GM13977 (cell line): Measurements from ENCODE around the gene OR5D18.

Experiments
- DNase-seq: peaks from one replicate; pipeline ENCODE4 v3.0.0; 2012; ENCODE audit warnings: low spot score
- CTCF ChIP-seq: IDR thresholded peaks from 2 replicates; pipeline ENCODE4 v1.5.1; 2012; ENCODE audit warnings: mild to moderate bottlenecking, control low read depth; ENCODE audit not compliant: insufficient read depth; ENCODE audit errors: extremely low read depth, missing control alignments
- in situ Hi-C: fragments of 300-500 bp; cut with MboI; formaldehyde crosslinking; loops from one replicate; pipeline ENCODE4 v1.12.0; 2022; ENCODE audit warnings: low sequenced_read_pairs, low pct_unique_long_range_greater_than_20kb, mixed read lengths, inconsistent platforms; ENCODE audit not compliant: unreplicated experiment

OR5D18 gene

GRCh38 chr11:55819330-55819729 is at the start of gene OR5D18:
TSS of gene OR5D18 (plus strand) at chr11:55819630. CDS start at chr11:55819630, 0 bp downstream.
- in situ Hi-C loops = no loop called here
- DNase-seq = no peak
- no peak for TF ChIP-seq CTCF

GRCh38 chr11:55773138-55773537 is 46.3 kb upstream of the OR5D18 start, which contains the start of gene OR5D13:
TSS of gene OR5D13 (plus strand) at chr11:55773438. CDS start at chr11:55773438, 0 bp downstream.
- DNase-seq = no peak
- TF ChIP-seq CTCF = no peak
- in situ Hi-C loops = no loop called here

GRCh38 chr11:55791606-55792005 is 27.8 kb upstream of the OR5D18 start:
- no peak for DNase-seq
- TF ChIP-seq CTCF = no peak
- in situ Hi-C loops = no loop called here

DNA sequence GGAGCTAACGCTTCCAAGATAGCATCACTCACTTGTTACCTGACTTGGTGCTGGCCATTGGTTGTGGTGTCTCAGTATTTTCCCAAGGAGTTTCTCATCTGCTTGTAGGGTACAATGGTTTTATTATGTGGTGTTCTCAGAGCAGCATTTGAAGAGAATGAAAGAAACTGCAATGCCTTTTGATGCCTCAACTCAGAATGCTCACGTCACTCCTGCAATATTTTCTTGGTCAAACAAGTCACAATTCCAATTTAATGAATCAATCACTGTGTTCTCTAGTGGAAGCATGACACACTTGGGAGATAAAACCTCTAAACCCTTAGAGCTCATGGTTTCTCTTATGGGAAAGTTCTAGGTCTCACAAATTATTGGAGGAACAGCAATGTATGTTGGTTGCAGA is 26.1 kb upstream of the OR5D18 start:
- no peak for DNase-seq
- TF ChIP-seq CTCF = no peak
- in situ Hi-C loops = no loop called here

DNA sequence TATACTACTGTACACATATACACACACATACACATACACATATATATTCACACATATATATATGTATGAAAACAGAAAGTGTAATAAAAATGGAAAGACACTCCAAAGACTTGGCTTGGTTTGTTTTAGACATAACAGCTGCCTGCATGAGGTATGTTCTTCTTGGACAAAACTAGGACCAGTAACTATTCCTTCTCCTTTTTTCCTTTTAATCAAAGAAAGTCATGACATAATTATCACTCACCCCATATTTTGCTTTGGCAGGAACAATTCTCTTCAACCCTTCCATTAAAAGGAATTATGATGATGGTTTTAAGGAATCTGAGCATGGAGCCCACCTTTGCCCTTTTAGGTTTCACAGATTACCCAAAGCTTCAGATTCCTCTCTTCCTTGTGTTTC is 24.2 kb upstream of the OR5D18 start, which contains the start of gene OR5D14:
Gene OR5D14 (plus strand): TSS at position 301 of the 400 bp plus-strand sequence. CDS start 0 bp downstream, at position 301.
- no peak for TF ChIP-seq CTCF
- in situ Hi-C loops = no loop called here
- DNase-seq = no peak

DNA sequence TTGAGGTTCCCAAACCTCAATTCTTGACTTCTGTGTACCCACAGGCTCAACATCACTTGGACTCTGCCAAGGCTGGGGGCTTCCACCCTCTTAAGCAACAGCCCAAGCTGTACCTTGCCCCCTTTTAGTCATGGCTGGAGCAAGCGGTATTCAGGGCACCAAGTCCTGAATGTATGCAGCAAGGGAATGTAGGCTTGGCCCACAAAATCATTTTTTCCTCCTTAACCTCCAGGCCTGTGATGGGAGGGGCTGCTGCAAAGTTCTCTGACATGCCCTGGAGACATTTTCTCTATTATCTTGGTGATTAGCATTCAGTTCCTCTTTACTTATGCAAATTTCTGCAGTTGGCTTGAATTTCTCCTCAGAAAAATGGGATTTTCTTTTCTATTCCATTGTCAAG is 13.2 kb upstream of the OR5D18 start:
- DNase-seq = no peak
- in situ Hi-C loops = no loop called here
- no peak for TF ChIP-seq CTCF

GRCh38 chr11:55811067-55811466 is 8.4 kb upstream of the OR5D18 start, which contains the start of gene OR5L1:
TSS of gene OR5L1 (plus strand) at chr11:55811367. CDS start at chr11:55811467, 100 bp downstream.
- no peak for TF ChIP-seq CTCF
- in situ Hi-C loops = no loop called here
- DNase-seq = no peak
